ENCODE results near the gene IFNLR1.

IFNLR1 gene

DNA sequence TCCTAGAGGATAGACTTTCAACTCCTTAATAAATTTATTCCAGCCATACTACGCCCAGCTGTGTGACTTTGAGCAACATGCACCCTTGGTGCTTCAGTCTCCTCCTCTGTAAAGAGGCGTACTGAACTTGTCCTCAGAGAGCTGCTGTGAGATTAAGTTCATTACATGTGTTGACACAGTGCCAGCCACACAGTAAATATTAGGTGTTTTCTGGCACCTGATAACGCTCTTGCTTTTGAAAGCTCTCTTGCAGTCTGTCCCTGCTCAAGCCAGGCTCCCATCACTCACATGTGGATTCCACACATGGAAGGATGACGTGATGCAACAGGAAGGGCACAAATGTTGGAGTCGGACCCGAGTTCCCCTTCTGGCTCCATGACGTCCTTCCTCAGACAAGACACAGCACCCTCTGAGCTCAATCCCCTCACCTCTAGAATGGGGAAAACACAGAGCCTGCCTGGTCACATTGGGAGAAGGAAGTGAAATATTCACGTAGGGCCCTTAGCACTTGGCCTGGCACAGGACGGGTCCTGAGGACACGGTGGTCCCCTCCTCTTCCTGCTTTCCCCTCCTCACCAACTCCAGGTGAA, 7.7 kb downstream of the IFNLR1 start:
- H3K4me3 ChIP-seq (replicated peaks; ENCODE audit: low read depth, low read length): no peak overlapping the region
- TF ChIP-seq, protein P1, sequence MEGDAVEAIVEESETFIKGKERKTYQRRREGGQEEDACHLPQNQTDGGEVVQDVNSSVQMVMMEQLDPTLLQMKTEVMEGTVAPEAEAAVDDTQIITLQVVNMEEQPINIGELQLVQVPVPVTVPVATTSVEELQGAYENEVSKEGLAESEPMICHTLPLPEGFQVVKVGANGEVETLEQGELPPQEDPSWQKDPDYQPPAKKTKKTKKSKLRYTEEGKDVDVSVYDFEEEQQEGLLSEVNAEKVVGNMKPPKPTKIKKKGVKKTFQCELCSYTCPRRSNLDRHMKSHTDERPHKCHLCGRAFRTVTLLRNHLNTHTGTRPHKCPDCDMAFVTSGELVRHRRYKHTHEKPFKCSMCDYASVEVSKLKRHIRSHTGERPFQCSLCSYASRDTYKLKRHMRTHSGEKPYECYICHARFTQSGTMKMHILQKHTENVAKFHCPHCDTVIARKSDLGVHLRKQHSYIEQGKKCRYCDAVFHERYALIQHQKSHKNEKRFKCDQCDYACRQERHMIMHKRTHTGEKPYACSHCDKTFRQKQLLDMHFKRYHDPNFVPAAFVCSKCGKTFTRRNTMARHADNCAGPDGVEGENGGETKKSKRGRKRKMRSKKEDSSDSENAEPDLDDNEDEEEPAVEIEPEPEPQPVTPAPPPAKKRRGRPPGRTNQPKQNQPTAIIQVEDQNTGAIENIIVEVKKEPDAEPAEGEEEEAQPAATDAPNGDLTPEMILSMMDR (IDR thresholded peaks at IDR 0.05; ENCODE audit: low read depth, low read length, missing control alignments): no peak
- no peak for DNase-seq (ENCODE audit: extremely low read depth, low read depth)

DNA sequence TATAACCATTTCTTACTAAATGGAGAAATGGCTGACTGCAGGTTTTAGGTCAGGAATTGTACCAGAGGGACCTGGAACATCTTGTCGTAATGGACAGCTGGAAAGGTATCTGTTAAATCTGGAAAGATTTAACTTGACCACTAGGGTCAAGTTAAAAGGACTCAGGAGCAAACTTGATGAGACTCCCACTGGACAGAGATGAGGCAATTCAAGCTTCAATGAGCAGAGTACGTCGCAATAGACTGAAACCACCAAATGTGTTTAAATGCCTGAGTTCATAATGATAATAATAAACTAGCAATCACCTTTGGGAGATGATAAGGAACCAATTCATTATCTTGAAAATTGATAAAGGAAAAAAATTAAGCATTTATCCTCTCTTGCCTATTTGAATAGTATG, 8.7 kb downstream of the IFNLR1 start:
- DNase-seq (ENCODE audit: extremely low read depth, low read depth): no peak
- TF ChIP-seq, protein P1 (IDR thresholded peaks at IDR 0.05; ENCODE audit: low read depth, low read length, missing control alignments): no peak

DNA sequence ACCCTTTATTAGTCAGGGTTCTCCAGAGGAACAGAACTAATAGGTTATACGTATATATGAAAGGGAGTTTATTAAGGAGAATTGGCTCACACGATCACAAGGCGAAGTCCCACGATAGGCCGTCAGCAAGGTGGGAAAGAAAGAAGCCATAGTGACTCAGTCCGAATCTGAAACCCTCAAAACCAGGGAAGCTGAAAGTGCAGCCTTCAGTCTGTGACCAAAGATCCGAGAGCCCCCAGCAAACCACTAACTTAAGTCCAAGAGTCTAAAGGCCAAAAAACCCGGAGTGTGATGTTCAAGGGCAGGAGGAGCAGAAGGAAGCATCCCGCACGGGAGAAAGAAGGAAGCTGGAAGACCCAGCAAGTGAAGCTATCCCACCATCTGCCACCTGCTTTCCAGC, 9.9 kb downstream of the IFNLR1 start:
- no peak for DNase-seq (ENCODE audit: extremely low read depth, low read depth)
- H3K4me3 ChIP-seq (replicated peaks; ENCODE audit: low read depth, low read length): no peak overlapping the region
- TF ChIP-seq, protein P1 (IDR thresholded peaks at IDR 0.05; ENCODE audit: low read depth, low read length, missing control alignments): no peak

More for the DNA sequence above, 8.7 kb downstream of the IFNLR1 start:
- no peak overlapping the region for H3K4me3 ChIP-seq (replicated peaks; ENCODE audit: low read depth, low read length)

DNA sequence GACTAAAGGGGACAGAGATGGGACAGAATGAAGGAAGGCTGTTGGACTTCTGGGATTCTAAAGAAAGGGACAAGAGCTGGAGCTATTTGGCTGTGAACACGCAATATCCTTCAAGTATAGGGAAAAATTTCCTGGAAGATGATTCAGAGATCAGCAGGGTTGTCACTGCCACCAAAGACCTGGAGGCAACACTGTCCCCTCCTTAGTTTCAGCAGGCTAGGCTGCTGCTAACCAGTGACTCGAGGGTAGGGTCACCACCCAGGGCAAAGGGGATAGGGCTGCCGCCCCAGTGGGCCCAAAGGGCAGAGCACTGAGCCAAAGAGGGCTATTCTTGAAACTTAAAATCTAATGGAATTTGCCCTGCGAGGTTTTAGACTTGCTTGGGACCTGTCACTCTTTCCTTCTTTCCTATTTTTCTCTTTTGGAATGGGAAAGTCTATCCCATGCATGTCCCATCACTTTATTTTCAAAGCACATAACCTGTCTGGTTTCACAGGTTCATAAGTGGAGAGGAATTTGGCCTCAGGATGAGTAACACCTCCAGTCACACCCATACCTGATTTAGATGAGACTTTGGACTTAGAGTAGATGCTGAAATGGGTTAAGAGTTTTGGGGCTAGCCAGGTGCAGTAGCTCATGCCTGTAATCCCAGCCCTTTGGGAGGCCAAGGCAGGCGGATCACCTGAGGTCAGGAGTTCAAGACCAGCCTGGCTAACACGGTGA, 11.9 kb downstream of the IFNLR1 start:
- TF ChIP-seq, protein P1 (IDR thresholded peaks at IDR 0.05; ENCODE audit: low read depth, low read length, missing control alignments): no peak
- DNase-seq (ENCODE audit: extremely low read depth, low read depth): no peak
- H3K4me3 ChIP-seq (replicated peaks; ENCODE audit: low read depth, low read length): no peak overlapping the region

DNA sequence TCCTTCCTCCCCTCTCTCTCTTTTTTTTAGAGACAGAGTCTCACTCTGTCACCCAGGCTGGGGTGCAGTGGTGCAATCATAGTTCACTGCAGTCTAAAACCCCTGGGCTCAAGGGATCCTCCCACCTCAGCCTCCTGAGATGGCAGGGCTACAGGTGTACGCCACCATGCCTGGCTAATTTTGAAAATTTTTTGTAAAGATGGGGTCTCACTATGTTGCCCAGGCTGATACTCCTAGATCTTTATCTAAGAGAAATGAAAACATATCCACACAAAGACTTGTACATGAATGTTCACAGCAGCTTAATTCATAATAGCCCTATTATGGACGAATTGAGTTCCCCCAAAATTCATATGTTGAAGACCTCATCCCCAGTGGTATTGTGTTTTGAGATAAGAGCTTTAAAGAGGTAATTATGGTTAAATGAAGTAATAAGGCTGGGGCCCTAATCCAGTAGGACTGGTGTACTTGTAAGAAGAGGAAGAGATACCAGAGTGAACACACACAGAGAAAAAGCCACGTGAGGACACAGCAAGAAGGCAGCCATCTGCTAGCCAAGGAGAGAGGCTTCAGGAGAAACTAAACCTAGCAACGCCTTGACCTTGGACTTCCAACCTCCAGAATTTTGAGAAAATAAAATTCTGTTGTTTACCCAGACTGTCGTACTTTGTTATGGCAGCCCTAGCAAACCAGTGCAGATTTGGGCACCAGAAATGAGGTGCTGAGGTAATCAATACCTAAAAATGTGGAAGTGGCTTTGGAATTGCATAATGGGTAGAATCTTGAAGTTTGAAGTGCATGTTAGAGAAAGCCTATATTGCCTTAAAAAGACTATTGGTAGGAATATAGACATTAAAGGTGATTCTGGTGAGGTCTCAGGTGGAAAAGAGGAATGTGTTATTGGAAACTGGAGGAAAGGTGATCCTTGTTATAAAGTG, 13.2 kb downstream of the IFNLR1 start:
- DNase-seq (ENCODE audit: extremely low read depth, low read depth): no peak

DNA sequence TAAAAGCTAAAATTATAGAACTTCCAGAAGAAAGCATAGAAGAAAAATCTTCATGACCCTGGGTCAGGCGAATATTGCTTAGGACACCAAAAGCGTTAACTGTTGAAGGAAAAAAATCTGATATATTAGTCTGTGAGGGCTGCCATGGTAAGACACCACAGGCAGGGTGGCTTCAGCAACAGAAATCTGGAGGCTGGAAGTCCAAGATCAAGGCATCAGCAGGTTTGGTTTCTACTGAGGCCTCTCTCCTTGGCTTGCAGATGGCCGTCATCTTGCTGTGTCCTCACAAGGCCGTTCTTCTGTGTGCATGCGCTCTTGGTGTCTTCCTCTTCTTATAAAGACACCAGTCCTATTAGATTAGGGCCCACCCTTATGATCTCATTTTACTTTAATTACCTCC, 14.5 kb downstream of the IFNLR1 start:
- no peak for DNase-seq (ENCODE audit: extremely low read depth, low read depth)
- TF ChIP-seq, protein P1 (IDR thresholded peaks at IDR 0.05; ENCODE audit: low read depth, low read length, missing control alignments): no peak
- H3K4me3 ChIP-seq (replicated peaks; ENCODE audit: low read depth, low read length): no peak overlapping the region

More for the DNA sequence above, 13.2 kb downstream of the IFNLR1 start:
- no peak overlapping the region for H3K4me3 ChIP-seq (replicated peaks; ENCODE audit: low read depth, low read length)
- TF ChIP-seq, protein P1 (IDR thresholded peaks at IDR 0.05; ENCODE audit: low read depth, low read length, missing control alignments): no peak

Data from HFF-Myc (cell line).